DMS153 (cell line): Measurements from ENCODE around the gene FDXACB1.

ENCODE experiments used
- DNase-seq: peaks from one replicate; lab custom pipeline; 2025; lab: John Stamatoyannopoulos, UW

Gene FDXACB1

GRCh38 chr11:111846063-111846462 lies 32.9 kb downstream of the FDXACB1 start:
- DNase-seq = no peak

GRCh38 chr11:111845276-111846028 lies 33.5 kb downstream of the FDXACB1 start:
- DNase-seq = no peak

GRCh38 chr11:111843661-111844060 lies 35.3 kb downstream of the FDXACB1 start:
- no peak for DNase-seq

- peak; percentile 30 for DNase-seq
These were observed 37.5 kb downstream of the FDXACB1 start for GRCh38 chr11:111841370-111842053.

GRCh38 chr11:111840143-111840542 lies 38.8 kb downstream of the FDXACB1 start:
- no peak for DNase-seq

GRCh38 chr11:111838054-111838453 lies 40.9 kb downstream of the FDXACB1 start:
- no peak for DNase-seq

- DNase-seq = no peak
These were observed 41.5 kb downstream of the FDXACB1 start for GRCh38 chr11:111837366-111837891.

- DNase-seq = no peak
These were observed 42.2 kb downstream of the FDXACB1 start for GRCh38 chr11:111836721-111837120.

- no peak for DNase-seq
These were observed 42.8 kb downstream of the FDXACB1 start for GRCh38 chr11:111836162-111836561.

GRCh38 chr11:111835665-111836064 lies 43.3 kb downstream of the FDXACB1 start:
- DNase-seq = no peak

GRCh38 chr11:111834432-111835163 lies 44.4 kb downstream of the FDXACB1 start:
- no peak for DNase-seq

GRCh38 chr11:111833524-111833923 lies 45.4 kb downstream of the FDXACB1 start:
- no peak for DNase-seq

GRCh38 chr11:111829185-111829968 lies 49.6 kb downstream of the FDXACB1 start:
- DNase-seq = no peak

GRCh38 chr11:111826322-111826950 lies 52.5 kb downstream of the FDXACB1 start:
- DNase-seq = no peak
